ENCODE measurements around the gene CYTH2.

DNA sequence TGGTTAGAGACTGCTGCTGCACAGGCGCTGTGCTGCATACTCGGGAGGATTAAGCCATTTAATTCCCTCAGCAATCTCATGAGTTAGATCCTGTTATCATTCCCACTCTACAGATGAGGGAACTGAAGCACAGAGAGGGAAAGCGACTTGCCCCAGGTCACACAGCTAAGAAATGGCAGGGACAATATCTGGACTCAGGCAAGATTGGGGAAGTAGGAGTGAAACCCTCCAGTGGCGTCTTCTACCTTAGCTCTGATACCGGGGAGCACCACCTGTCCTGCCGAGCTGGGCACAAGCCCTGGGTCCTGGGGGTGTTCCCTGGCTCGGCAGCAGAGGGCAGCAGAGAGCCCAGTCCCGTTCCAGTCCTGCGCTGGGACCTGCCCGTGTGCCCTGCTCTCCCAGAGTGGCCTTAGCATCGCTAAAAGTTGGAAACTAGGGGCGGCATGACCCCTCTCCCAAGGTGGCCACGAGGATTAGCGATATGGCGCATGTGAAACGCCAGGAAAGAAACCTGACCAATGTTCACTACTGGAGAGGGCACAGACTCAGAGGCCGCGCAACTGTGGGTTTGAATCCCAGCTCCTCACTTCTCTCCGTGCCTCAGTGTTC is 20.5 kb downstream of the CYTH2 start:
- TF ChIP-seq SIN3A (IDR thresholded peaks at IDR 0.05; ENCODE audit: borderline replicate concordance, insufficient read depth, low read length) (no peak), POLR2AphosphoS5 (IDR thresholded peaks at IDR 0.05; ENCODE audit: low read depth, low read length) (no peak)
